ENCODE results near the gene SLC5A11.
A peak's percentile ranks its signal among the peaks of the same experiment; 100 is the strongest.

SLC5A11 gene

DNA sequence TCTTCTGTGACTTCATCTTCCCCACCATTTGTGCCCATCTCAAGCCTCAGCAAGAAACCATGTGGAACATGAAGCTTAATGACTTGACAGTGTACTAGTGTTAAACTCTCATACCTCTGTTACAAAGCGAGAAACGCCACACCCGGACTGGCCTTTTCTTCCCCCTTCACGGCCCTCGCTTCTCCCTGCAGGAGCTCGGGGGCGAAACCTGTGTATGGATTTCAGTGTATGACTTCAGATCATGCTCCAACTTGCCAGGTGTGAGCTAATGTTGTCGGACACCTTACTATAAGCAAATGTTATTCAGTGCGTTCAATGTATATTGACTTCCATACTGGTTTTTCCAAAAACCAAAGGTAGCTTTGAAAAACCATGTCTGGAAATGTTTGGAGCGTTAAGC lies 20.1 kb upstream of the SLC5A11 start:
- TF ChIP-seq, protein P1, sequence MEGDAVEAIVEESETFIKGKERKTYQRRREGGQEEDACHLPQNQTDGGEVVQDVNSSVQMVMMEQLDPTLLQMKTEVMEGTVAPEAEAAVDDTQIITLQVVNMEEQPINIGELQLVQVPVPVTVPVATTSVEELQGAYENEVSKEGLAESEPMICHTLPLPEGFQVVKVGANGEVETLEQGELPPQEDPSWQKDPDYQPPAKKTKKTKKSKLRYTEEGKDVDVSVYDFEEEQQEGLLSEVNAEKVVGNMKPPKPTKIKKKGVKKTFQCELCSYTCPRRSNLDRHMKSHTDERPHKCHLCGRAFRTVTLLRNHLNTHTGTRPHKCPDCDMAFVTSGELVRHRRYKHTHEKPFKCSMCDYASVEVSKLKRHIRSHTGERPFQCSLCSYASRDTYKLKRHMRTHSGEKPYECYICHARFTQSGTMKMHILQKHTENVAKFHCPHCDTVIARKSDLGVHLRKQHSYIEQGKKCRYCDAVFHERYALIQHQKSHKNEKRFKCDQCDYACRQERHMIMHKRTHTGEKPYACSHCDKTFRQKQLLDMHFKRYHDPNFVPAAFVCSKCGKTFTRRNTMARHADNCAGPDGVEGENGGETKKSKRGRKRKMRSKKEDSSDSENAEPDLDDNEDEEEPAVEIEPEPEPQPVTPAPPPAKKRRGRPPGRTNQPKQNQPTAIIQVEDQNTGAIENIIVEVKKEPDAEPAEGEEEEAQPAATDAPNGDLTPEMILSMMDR (IDR thresholded peaks at IDR 0.05; ENCODE audit: extremely low read depth, missing control alignments): no peak
- DNase-seq (ENCODE audit: low spot score): no peak

DNA sequence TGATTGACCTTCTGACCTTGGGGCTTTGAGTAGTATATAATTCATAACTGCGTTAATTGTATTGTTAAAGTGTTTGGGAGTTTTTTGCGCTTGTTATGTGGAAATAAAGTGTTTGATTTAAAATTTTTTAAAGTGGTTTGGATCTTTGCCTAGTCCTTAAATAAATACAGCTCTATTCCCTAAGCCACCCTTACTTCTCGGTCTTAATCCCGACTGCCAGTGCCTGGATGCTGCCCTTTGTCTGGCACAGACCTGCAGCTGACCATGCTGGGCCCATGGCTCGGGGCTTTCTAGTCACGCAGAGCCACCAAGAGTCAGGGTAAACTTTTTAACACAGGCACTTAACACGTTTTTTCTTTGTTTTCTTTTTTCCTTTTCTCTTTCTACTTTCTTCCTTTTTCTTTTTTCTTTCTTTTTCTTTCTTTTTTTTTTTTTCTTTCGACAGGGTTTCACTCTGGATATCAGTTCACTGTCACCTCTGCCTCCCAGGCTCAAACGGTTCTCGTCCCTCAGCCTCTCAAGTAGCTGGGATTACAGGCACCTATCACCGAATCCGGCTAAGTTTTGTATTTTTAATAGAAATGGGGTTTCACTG lies 19.6 kb upstream of the SLC5A11 start:
- TF ChIP-seq, protein P1 (IDR thresholded peaks at IDR 0.05; ENCODE audit: extremely low read depth, missing control alignments): no peak
- no peak for DNase-seq (ENCODE audit: low spot score)

DNA sequence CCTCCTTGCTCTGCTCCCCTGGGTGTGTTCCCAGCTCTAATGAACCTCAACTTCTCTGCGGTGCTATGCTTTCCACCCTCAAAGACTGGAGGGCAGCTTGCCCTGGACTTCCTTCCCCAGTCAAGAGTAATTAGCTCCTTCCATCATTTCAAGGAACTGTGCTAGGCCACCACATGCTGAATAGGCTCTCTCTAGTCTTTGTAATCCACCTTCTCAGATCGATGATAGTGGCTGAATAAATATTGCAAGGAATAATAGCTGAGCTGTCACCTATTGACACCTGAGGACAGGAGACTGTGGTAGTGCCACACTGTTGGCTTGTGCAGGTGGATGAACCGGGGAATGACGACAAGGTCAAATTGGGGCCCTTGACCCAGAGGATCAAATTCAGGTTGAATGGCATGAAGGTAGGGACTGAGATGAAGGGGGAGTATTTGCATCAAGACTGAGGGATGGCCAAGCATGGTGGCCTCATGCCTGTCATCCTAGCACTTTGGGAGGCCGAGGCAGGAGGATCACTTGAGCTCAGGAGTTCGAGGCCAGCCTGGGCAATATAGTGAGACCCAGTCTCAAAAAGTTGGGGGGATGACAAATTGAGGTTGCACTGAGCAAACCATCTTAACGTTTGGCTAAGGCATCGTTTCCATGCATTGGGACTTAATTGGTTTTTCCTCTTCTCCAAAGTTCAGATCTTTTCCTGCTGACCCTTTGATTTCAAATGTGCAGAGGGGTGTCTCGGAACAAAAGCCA lies 18.8 kb upstream of the SLC5A11 start:
- TF ChIP-seq, protein P1 (IDR thresholded peaks at IDR 0.05; ENCODE audit: extremely low read depth, missing control alignments): no peak
- no peak for DNase-seq (ENCODE audit: low spot score)

DNA sequence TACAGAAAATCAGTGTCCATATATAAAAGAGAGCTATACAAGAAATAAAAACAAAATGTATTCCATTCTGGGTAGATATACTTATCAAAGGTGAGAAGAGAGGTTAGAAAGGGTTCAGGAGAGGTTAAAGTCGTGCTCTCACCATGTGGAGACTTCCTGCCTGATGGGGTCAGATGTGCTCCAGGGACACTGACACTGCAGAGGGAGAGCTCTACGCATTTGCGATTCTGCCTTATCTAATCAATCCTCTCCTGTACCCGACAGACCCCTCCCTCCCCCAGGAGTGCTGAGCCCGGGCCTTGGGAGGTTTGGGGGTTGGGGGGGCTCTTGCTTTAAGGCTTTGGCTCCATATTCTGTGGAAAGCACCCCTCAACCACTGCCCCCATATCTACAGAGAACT lies 16.6 kb upstream of the SLC5A11 start:
- no peak for DNase-seq (ENCODE audit: low spot score)
- TF ChIP-seq, protein P1 (IDR thresholded peaks at IDR 0.05; ENCODE audit: extremely low read depth, missing control alignments): no peak

DNA sequence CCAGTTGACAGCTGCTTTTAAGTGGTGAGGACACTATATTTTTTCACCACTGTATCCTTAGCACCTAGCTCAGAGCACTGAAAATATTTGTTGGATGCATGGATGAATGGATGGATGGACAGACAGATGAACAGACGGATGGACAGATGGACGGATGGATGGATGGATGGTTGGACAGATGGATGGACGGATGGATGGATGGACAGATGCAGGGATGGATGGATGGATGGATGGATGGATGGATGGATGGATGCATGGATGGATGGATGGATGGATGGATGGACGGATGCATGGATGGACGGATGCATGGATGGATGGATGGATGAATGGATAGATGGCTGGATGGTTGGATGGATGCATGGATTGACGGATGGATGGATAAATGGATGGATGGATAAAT lies 12.4 kb upstream of the SLC5A11 start:
- no peak for DNase-seq (ENCODE audit: low spot score)
- TF ChIP-seq, protein P1 (IDR thresholded peaks at IDR 0.05; ENCODE audit: extremely low read depth, missing control alignments): no peak

DNA sequence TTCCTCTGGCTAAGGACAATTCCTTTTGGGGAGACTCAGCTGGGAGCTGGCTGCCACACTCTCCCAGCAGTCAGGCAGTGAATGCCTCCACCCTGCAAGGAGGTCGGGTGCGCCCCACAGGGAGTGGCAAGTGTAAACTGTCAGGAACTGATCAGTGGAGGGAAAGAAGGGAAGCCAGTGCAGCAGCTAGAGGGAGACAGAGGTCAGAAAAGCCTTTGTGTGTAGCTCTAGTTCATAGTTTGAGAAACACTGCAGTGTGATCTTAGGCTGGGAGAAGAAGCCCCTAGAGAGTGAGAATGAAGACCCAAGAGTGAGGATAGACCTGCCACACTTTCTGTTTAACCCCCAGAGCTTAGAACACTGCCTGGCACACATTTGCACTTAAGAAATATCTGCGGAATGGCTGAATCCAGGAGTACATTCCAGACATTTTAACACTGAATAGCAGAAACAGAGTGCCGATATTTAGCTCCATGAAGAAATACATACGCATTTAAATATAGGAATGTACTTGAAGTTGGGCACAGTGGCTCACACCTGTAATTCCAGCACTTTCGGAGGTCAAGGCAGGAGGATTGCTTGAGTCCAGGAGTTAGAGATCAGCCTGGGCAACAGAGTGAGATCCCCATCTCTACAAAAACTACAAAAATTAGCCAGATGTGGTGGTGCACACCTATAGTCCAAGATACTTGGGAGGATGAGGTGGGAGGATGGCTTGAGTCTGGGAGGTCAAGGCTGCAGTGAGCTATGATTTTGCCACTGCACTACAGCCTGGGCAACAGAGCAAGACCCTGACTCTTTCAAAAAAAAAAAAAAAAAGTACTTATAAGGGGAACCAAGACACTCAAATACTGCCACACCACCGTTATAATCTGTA lies 11.1 kb upstream of the SLC5A11 start:
- peak; percentile 55 for DNase-seq (ENCODE audit: low spot score)
- TF ChIP-seq, protein P1 (IDR thresholded peaks at IDR 0.05; ENCODE audit: extremely low read depth, missing control alignments): no peak

DNA sequence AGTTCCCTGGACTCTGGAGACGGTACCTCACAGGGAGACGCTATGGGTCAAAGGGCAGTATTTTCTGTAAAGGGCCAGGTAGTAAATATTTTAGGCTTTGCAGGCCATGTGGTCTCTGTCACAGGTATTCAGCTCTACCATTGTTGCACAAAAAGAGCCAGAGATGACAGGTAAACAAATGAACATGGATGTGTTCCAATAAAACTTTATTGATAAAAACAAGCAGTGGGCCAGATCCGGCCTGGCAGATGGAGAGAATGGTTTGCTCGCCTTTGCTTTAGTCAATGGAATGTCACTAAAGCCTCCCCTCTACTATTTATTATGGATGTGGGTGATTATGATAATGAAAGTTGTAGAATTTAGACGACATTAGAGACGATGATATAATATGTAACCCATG lies 8.9 kb upstream of the SLC5A11 start:
- DNase-seq (ENCODE audit: low spot score): no peak
- TF ChIP-seq, protein P1 (IDR thresholded peaks at IDR 0.05; ENCODE audit: extremely low read depth, missing control alignments): no peak
